ENCODE data around the gene UNG. TPM values are rescaled to one million over a fixed set of nuclear protein-coding genes. Genes with fewer than 3 reads are reported as not detected.

UNG gene
- total RNA-seq, 1 donor from 2014 or later = 77.6 TPM

DNA sequence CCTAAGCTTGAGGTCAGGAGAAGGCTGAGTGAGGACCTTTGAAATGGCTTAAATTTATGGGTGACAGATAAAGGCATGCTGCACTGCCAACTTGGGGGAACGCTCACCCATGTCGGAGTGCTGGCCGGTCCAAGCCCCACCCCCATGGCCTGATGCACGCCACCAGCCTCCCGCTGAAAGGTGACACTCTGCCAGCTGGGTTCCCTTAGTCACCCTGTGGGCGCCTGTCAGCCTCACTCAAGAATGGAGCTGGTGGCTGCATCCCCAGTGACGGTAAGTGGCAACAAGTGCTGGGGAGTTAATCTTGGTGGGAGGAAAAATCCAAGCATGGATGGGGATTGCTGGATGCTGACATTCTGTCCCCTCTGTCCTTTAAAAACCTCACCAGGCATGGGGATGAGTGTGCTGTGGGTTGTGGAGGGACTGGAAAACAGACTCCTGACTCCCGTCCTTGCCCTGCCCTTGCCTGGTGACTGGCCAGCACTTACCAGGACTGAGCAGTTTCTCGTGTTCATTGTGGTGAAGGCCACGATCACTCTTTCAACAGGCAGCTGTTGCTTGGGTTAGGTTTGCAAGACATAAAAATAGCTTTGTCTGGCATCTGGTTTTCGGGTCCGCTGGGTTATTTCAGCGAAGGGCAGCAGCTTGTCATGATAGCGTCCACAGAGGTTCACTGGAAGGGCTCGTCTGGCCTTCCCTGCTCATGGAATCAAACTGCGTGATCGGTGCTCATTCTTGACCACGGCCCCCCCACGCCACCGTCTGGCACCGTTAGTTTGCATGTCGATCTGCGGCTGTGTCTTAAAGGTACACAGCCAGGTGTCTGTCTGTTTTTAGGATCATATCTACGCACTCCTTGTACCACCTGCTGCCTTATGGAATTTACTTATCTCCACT lies 34.0 kb downstream of the UNG start:
- Mint-ChIP-seq H3K27me3 (ENCODE audit: low read depth) (no peaks in the 10 kb centered on the region), H3K36me3 (ENCODE audit: low read depth) (no peaks in the 10 kb centered on the region), H3K27ac (ENCODE audit: unreplicated experiment) (no peak overlapping the region), H3K9me3 (peaks cover 2% of the 10 kb centered on the region), H3K4me3 (no peak overlapping the region), H3K4me1 (no peaks in the 10 kb centered on the region)
- no peak for DNase-seq (ENCODE audit: low read depth, low spot score)
- TF ChIP-seq CTCF (conservative IDR thresholded peaks at IDR 0.05) = no peak

DNA sequence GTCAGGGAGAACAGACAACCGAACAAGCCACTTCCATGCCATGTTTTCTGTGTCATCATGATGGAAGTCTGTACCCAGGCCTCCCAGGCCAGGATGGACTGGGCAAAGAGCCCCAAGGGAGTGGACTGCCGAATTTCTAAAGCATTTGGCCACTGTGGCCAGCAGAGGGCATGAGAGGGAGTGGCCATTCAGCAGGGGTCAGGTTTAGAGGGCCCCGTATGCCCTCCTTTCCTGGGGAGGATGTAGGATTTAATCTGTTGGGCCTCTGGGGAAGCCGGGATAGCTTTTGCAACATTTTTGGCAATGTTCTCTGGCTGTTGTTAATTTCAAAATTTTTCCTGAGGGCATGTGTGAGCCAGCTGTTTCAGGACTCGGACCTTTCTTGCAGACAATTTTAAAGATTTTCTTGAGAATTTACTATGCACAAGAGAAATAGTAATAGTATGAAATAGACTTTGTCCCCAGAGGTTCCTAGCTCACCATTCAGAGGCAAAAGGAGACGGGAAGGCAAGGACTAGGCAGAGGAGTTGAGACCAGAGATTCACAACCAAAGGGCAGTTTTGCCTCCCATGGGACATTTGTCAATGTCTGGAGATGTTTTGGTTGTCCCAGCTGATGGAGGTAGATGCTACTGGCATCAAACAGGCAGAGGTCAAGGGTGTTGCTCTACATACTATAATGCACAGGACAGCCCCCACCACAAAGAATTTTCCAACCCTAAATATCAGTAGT lies 37.0 kb downstream of the UNG start:
- H3K27ac Mint-ChIP-seq (ENCODE audit: unreplicated experiment) = no peak overlapping the region
- no peak overlapping the region for H3K4me3 Mint-ChIP-seq
- no peaks in the 10 kb centered on the region for H3K4me1 Mint-ChIP-seq
- H3K9me3 Mint-ChIP-seq = peaks cover 5% of the 10 kb centered on the region
- H3K27me3 Mint-ChIP-seq (ENCODE audit: low read depth) = no peaks in the 10 kb centered on the region
- H3K36me3 Mint-ChIP-seq (ENCODE audit: low read depth) = peaks cover 2% of the 10 kb centered on the region
- peak; percentile 14 for DNase-seq (ENCODE audit: low read depth, low spot score)
- peak; percentile 53 for TF ChIP-seq CTCF (conservative IDR thresholded peaks at IDR 0.05)

DNA sequence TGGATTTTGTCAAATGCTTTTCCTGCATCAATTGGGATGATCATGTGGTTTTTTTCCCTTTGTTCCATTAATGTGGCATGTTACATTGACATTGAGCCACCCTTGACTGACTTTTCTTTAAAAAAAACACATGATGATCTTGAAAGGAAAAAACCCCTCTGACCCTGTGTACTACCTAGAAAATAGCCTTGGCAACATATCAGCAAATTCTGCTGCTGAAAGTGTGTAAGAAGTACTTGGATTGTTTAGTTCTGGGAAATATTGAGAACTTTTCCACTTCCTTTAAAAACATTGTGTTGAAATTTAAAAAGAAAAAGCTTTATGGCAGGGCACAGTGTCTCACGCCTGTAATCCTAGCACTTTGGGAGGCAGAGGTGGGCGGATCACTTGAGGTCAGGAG lies 39.7 kb downstream of the UNG start:
- Mint-ChIP-seq H3K4me1 (no peaks in the 10 kb centered on the region), H3K27me3 (ENCODE audit: low read depth) (no peaks in the 10 kb centered on the region), H3K27ac (ENCODE audit: unreplicated experiment) (no peak overlapping the region), H3K4me3 (no peak overlapping the region), H3K36me3 (ENCODE audit: low read depth) (peaks cover 2% of the 10 kb centered on the region), H3K9me3 (peaks cover 5% of the 10 kb centered on the region)
- no peak for DNase-seq (ENCODE audit: low read depth, low spot score)
- TF ChIP-seq CTCF (conservative IDR thresholded peaks at IDR 0.05) = no peak

GRCh38 chr12:109139360-109139759 lies 42.0 kb downstream of the UNG start:
- Mint-ChIP-seq H3K4me3 (no peak overlapping the region), H3K4me1 (no peaks in the 10 kb centered on the region), H3K27ac (ENCODE audit: unreplicated experiment) (no peak overlapping the region), H3K27me3 (ENCODE audit: low read depth) (no peaks in the 10 kb centered on the region), H3K36me3 (ENCODE audit: low read depth) (peaks cover 2% of the 10 kb centered on the region), H3K9me3 (peaks cover 5% of the 10 kb centered on the region)
- no peak for DNase-seq (ENCODE audit: low read depth, low spot score)
- no peak for TF ChIP-seq CTCF (conservative IDR thresholded peaks at IDR 0.05)

- Mint-ChIP-seq H3K4me3 (no peak overlapping the region), H3K9me3 (peaks cover 5% of the 10 kb centered on the region), H3K36me3 (ENCODE audit: low read depth) (peaks cover 2% of the 10 kb centered on the region), H3K27ac (ENCODE audit: unreplicated experiment) (no peak overlapping the region), H3K27me3 (ENCODE audit: low read depth) (no peaks in the 10 kb centered on the region), H3K4me1 (no peaks in the 10 kb centered on the region)
- no peak for DNase-seq (ENCODE audit: low read depth, low spot score)
- no peak for TF ChIP-seq CTCF (conservative IDR thresholded peaks at IDR 0.05)
Observed at GRCh38 chr12:109139791-109140190, 42.4 kb downstream of the UNG start.

All from neural crest cell (in vitro differentiated cells).